Measurements from ENCODE around the gene CLDN11.

GRCh38 chr3:170437696-170438407 lies 19.2 kb downstream of the CLDN11 start:
- no peak for TF ChIP-seq CTCF (tag by site-specific recombination; IDR thresholded peaks at IDR 0.05)
- no peak for TF ChIP-seq ZBTB7A (tag by site-specific recombination; IDR thresholded peaks at IDR 0.05; ENCODE audit: low read depth)
- TF ChIP-seq ZNF571 (tag by site-specific recombination; IDR thresholded peaks at IDR 0.05) = no peak
- no peak for TF ChIP-seq ZNF146 (tag by site-specific recombination; IDR thresholded peaks at IDR 0.05)
- TF ChIP-seq SETDB1 (IDR thresholded peaks at IDR 0.05; ENCODE audit: insufficient read length, low read length) = no peak
- no peak for TF ChIP-seq ZFP3 (tag by site-specific recombination; IDR thresholded peaks at IDR 0.05; ENCODE audit: low read depth)
- TF ChIP-seq ZNF529 (tag by site-specific recombination; IDR thresholded peaks at IDR 0.05; ENCODE audit: insufficient replicate concordance) = no peak
- no peak for TF ChIP-seq BCL11A (tag by site-specific recombination; IDR thresholded peaks at IDR 0.05; ENCODE audit: low read depth)
- no peak for TF ChIP-seq ZNF292 (tag by site-specific recombination; IDR thresholded peaks at IDR 0.05; ENCODE audit: borderline replicate concordance, low read depth)

All from HEK293 (cell line).